AG04450 (cell line): ENCODE data around the gene MORC2. TPM values are rescaled to one million over a fixed set of nuclear protein-coding genes. Genes with fewer than 3 reads are reported as not detected.

Source experiments
- CTCF ChIA-PET: fragments of 300-600, 350-600 bp; formaldehyde crosslinking; extraction: SDS; loops from one replicate; lab custom pipeline; 2022; ENCODE audit warnings: antibody characterized with exemption, inconsistent platforms; lab: Charles Lee
- POLR2A ChIA-PET: fragments of 350-600 bp; formaldehyde crosslinking; extraction: SDS; loops from one replicate; lab custom pipeline; 2021; ENCODE audit warnings: antibody characterized with exemption, inconsistent platforms; lab: Yijun Ruan, JAX
- DNase-seq: peaks from one replicate; pipeline ENCODE4 v3.0.0-alpha.2; 2011; ENCODE audit warnings: low read depth, low spot score
- H3K27ac ChIP-seq: one replicate; pipeline ENCODE4 v1.5.1; 2012; ENCODE audit warnings: low read depth, low read length, control low read depth
- H3K27me3 ChIP-seq: one replicate; pipeline ENCODE4 v1.6.0; 2012; ENCODE audit warnings: low read length; ENCODE audit not compliant: control insufficient read depth, insufficient read depth
- H3K4me3 ChIP-seq: 2 replicates; pipeline ENCODE4 v1.5.1; 2011; ENCODE audit warnings: mild to moderate bottlenecking, low read depth, low read length, control low read depth
- H3K9me3 ChIP-seq: 2 replicates; pipeline ENCODE4 v1.5.1; 2012; ENCODE audit warnings: low read length; ENCODE audit not compliant: control insufficient read depth, insufficient read depth
- CTCF ChIP-seq: IDR thresholded peaks from 2 replicates; pipeline ENCODE4 v1.5.1; 2011; ENCODE audit warnings: low read depth, low read length, control low read depth, inconsistent platforms
- polyA plus RNA-seq: library from polyadenylated mRNA; depleted of rRNA; stranded (reverse); fragments of >200 nt; gene quantifications from 2 replicates; pipeline ENCODE4 v1.2.3, GENCODE V29; 2011

The MORC2 gene
- polyA plus RNA-seq, 1 experiment, result 16.3 TPM

- H3K27me3 ChIP-seq, result no peaks in the 10 kb centered on the region
- DNase-seq, result no peak
- ChIA-PET POLR2A (no interaction called here), CTCF (interaction anchor here (1.2 kb wide), 1 partner anchor 170 kb away, joined by 3 read pairs; no protein-coding TSS in a partner anchor)
- no peak for TF ChIP-seq CTCF
- H3K27ac ChIP-seq, result no peak overlapping the region
- H3K4me3 ChIP-seq, result no peak overlapping the region
- H3K9me3 ChIP-seq, result no peaks in the 10 kb centered on the region
These were observed 35.1 kb downstream of the MORC2 start for GRCh38 chr22:30933457-30933856.

- ChIA-PET CTCF (no interaction called here), POLR2A (no interaction called here)
- H3K27ac ChIP-seq, result no peak overlapping the region
- no peaks in the 10 kb centered on the region for H3K9me3 ChIP-seq
- H3K4me3 ChIP-seq, result no peak overlapping the region
- H3K27me3 ChIP-seq, result no peaks in the 10 kb centered on the region
- no peak for DNase-seq
- no peak for TF ChIP-seq CTCF
These were observed 35.9 kb downstream of the MORC2 start for GRCh38 chr22:30932661-30933060.

DNA sequence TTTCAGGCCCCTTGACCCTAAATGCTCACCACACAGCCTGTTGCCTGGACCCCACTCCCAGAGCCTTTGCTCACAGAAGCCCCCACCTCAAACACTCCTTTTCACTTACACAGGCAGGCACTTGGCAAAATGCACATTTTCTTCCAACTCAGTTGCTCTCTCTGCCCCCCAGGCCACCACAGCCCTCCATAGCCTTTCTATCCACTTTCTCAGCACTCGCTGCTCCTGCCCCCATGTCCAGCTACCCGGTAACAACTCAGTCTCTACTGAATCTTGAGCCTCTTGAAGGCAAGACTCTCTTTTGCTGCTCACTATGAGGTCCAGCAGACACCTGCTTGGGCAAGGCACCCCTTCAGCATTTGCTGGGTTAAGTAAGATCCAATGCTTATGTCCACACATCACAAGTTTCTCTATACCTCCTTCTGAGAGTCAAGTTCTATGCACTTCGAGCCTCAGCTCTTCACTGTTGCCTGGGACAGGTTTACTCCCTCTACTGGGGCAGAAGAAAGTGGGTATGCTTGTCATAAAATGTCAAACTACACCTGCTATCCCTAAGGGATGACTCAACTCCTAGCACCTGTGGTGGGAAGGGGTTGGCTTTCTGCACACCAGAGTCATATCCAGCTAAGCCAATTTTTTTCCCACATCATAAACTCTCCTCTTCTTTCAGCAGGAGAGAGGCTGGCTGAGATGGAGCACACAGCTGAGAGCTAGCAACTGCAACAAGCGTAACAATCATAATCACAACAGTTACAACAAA lies 36.9 kb downstream of the MORC2 start:
- no peak overlapping the region for H3K4me3 ChIP-seq
- no peaks in the 10 kb centered on the region for H3K9me3 ChIP-seq
- ChIA-PET CTCF (interaction anchor here (0.9 to 3.0 kb wide), 2 partner anchors 11 to 44 kb away, joined by 5 to 17 read pairs; no protein-coding TSS in a partner anchor), POLR2A (no interaction called here)
- no peaks in the 10 kb centered on the region for H3K27me3 ChIP-seq
- TF ChIP-seq CTCF, result no peak
- DNase-seq, result no peak
- H3K27ac ChIP-seq, result no peak overlapping the region

- no peak for DNase-seq
- CTCF ChIA-PET, result interaction anchor here (0.9 to 3.0 kb wide), 3 partner anchors 10 to 167 kb away, joined by 3 to 17 read pairs (median 5); no protein-coding TSS in a partner anchor
- Histone ChIP-seq H3K4me3 (no peak overlapping the region), H3K9me3 (no peaks in the 10 kb centered on the region), H3K27ac (no peak overlapping the region), H3K27me3 (no peaks in the 10 kb centered on the region)
- POLR2A ChIA-PET, result no interaction called here
- TF ChIP-seq CTCF, result no peak
These were observed 38.3 kb downstream of the MORC2 start for GRCh38 chr22:30930228-30930627.

DNA sequence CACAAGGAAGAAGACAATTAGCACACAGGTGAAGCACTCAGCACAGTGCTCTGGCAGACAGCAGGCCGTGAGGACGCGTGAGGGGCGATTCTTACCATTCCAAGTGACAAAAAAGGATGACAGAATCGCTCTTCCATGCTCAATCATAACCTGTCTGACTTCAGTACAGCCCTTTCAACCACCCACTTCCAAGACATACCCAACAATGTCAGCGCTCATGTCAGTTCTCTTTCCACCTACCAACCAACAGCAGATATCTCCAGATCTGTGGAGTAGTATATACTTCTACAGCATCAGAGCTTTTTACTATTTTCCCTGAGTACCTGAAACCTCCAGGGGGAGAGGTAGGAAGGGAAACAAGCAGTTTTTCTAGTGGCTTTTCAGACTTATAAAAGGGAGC lies 40.2 kb downstream of the MORC2 start:
- H3K27me3 ChIP-seq, result no peaks in the 10 kb centered on the region
- TF ChIP-seq CTCF, result no peak
- no peak for DNase-seq
- no peak overlapping the region for H3K4me3 ChIP-seq
- H3K27ac ChIP-seq, result no peak overlapping the region
- ChIA-PET CTCF (no interaction called here), POLR2A (no interaction called here)
- no peaks in the 10 kb centered on the region for H3K9me3 ChIP-seq
